GM23338 (cell line): ENCODE data around the gene MYMX. TPM values are rescaled to one million over a fixed set of nuclear protein-coding genes. Genes with fewer than 3 reads are reported as not detected.

ENCODE experiments used
- ATAC-seq: fragments of 200-7000 bp; cut with Tn5 transposase; 3 replicates; pipeline ENCODE4 v1.9.1; 2020
- DNase-seq: peaks from one replicate; pipeline ENCODE4 v3.0.0-alpha.2; 2015; ENCODE audit warnings: low spot score
- H2AFZ ChIP-seq: fragments of 200-600 bp; sonication (generic); 2 replicates; pipeline ENCODE4 v1.8.0; 2016; ENCODE audit warnings: antibody characterized with exemption, mild to moderate bottlenecking, moderate library complexity
- H3F3A ChIP-seq: fragments of 200-600 bp; sonication (generic); replicated peaks from 2 replicates; pipeline ENCODE4 v1.8.0; 2017; ENCODE audit warnings: antibody characterized with exemption, mixed run types, low read depth
- H3K27ac ChIP-seq: fragments of 200-600 bp; sonication (generic); 2 replicates; pipeline ENCODE4 v1.6.1; 2016; ENCODE audit warnings: low read depth
- H3K27me3 ChIP-seq: fragments of 200-600 bp; sonication (generic); 2 replicates; pipeline ENCODE4 v1.8.0; 2016; ENCODE audit warnings: mild to moderate bottlenecking, mixed run types, moderate library complexity; ENCODE audit not compliant: insufficient read depth
- H3K36me3 ChIP-seq: fragments of 200-600 bp; sonication (generic); 2 replicates; pipeline ENCODE4 v1.8.0; 2016; ENCODE audit warnings: mild to moderate bottlenecking; ENCODE audit not compliant: insufficient read depth
- H3K4me1 ChIP-seq: fragments of 200-600 bp; sonication (generic); 2 replicates; pipeline ENCODE4 v1.8.0; 2016; ENCODE audit warnings: mild to moderate bottlenecking, moderate library complexity; ENCODE audit not compliant: insufficient read depth
- H3K4me2 ChIP-seq: fragments of 200-600 bp; sonication (generic); 2 replicates; pipeline ENCODE4 v1.7.1; 2017; ENCODE audit warnings: mixed run types
- H3K4me3 ChIP-seq: fragments of 200-600 bp; sonication (generic); 2 replicates; pipeline ENCODE4 v1.6.1; 2016; ENCODE audit warnings: mixed run types
- H3K79me2 ChIP-seq: fragments of 200-600 bp; sonication (generic); replicated peaks from 2 replicates; pipeline ENCODE4 v1.8.0; 2017; ENCODE audit warnings: mild to moderate bottlenecking; ENCODE audit not compliant: insufficient read depth
- H3K9me2 ChIP-seq: fragments of 200-600 bp; sonication (generic); 2 replicates; pipeline ENCODE4 v1.8.0; 2017; ENCODE audit not compliant: insufficient read depth
- H4K20me1 ChIP-seq: fragments of 200-600 bp; sonication (generic); replicated peaks from 2 replicates; pipeline ENCODE4 v1.8.0; 2017; ENCODE audit warnings: mild to moderate bottlenecking; ENCODE audit not compliant: insufficient read depth
- H3K27ac Mint-ChIP-seq: 2 replicates; pipeline ENCODE4 v1.8.0; 2020; ENCODE audit warnings: inconsistent platforms, mild to moderate bottlenecking, moderate library complexity, mixed read lengths
- H3K27me3 Mint-ChIP-seq: 3 replicates; pipeline ENCODE4 v1.8.0; 2022; ENCODE audit warnings: low read depth, mild to moderate bottlenecking, moderate library complexity, mixed read lengths, inconsistent platforms; ENCODE audit not compliant: insufficient read depth, poor library complexity
- H3K36me3 Mint-ChIP-seq: 3 replicates; pipeline ENCODE4 v1.8.0; 2021; ENCODE audit warnings: low read depth, mild to moderate bottlenecking, inconsistent platforms, moderate library complexity, mixed read lengths
- H3K4me1 Mint-ChIP-seq: 3 replicates; pipeline ENCODE4 v1.8.0; 2020; ENCODE audit warnings: mild to moderate bottlenecking, inconsistent platforms, mixed read lengths
- H3K4me3 Mint-ChIP-seq: 3 replicates; pipeline ENCODE4 v1.8.0; 2021; ENCODE audit warnings: moderate library complexity, mild to moderate bottlenecking, inconsistent platforms, mixed read lengths
- H3K9me3 Mint-ChIP-seq: 3 replicates; pipeline ENCODE4 v1.8.0; 2020; ENCODE audit warnings: moderate library complexity, mild to moderate bottlenecking, inconsistent platforms, mixed read lengths
- CREB1 ChIP-seq: fragments of 250-450 bp; sonication (Bioruptor Pico); IDR thresholded peaks from 2 replicates; pipeline ENCODE4 v1.5.0; 2020; ENCODE audit warnings: low read depth, mild to moderate bottlenecking, moderate library complexity
- EZH2 ChIP-seq: fragments of 200-600 bp; sonication (generic); IDR thresholded peaks from one replicate; pipeline ENCODE4 v1.8.0; 2017; ENCODE audit warnings: antibody characterized with exemption, mild to moderate bottlenecking, low read depth; ENCODE audit not compliant: unreplicated experiment
- EZH2phosphoT487 ChIP-seq: fragments of 200-600 bp; sonication (generic); IDR thresholded peaks from one replicate; pipeline ENCODE4 v1.8.1; 2018; ENCODE audit warnings: antibody characterized with exemption; ENCODE audit not compliant: unreplicated experiment
- JUNB ChIP-seq: IDR thresholded peaks from one replicate; pipeline ENCODE4 v1.6.1; 2016; ENCODE audit warnings: antibody characterized with exemption; ENCODE audit not compliant: unreplicated experiment
- POLR2AphosphoS5 ChIP-seq: IDR thresholded peaks from 2 replicates; pipeline ENCODE4 v1.6.1; 2016; ENCODE audit warnings: antibody characterized with exemption, low read depth
- STAT1 ChIP-seq: IDR thresholded peaks from one replicate; pipeline ENCODE4 v1.6.1; 2016; ENCODE audit warnings: antibody characterized with exemption; ENCODE audit not compliant: unreplicated experiment
- ZNF114 ChIP-seq: fragments of 250-450 bp; sonication (Bioruptor Pico); IDR thresholded peaks from 2 replicates; pipeline ENCODE4 v1.5.0; 2020; ENCODE audit warnings: mild to moderate bottlenecking, moderate library complexity
- ZNF462 ChIP-seq: fragments of 250-450 bp; sonication (Bioruptor Pico); IDR thresholded peaks from 2 replicates; pipeline ENCODE4 v1.5.0; 2020; ENCODE audit warnings: mild to moderate bottlenecking, moderate library complexity
- polyA plus RNA-seq: library from polyadenylated mRNA; unstranded; fragments of >200 nt; fragmentation: Nextera tagmentation; extraction: Ambion mirVana; gene quantifications from 2 replicates; pipeline ENCODE4 v1.2.1, GENCODE V29; 2016
- total RNA-seq: library from RNA; depleted of rRNA; stranded (reverse); fragments of >200 nt; shearing (Covaris generic); gene quantifications from 2 replicates; pipeline ENCODE4 v1.2.3, GENCODE V29; 2014
- TF ChIP-seq, protein P1 (sequence below), 2 experiments: fragments of 200-600 bp in 1 of 2; sonication (generic) in 1 of 2; conservative IDR thresholded peaks; 2 replicates each; pipeline versions ENCODE4 v1.5.1 to v1.6.1; 2016 to 2017; ENCODE audit warnings: antibody characterized with exemption in 2 of 2, low read depth in 2 of 2, mild to moderate bottlenecking in 2 of 2, moderate library complexity in 1 of 2
- TF ChIP-seq, protein P2 (sequence below): IDR thresholded peaks from 2 replicates; pipeline ENCODE4 v1.6.1; 2016; ENCODE audit warnings: antibody characterized with exemption

Gene MYMX
- total and polyA plus RNA-seq, 2 experiments from 2014 or later = 2.8 to 7.1 TPM

- no peak overlapping the region for H3K4me3 ChIP-seq
- Mint-ChIP-seq H3K27ac (no peak overlapping the region), H3K9me3 (no peaks in the 10 kb centered on the region), H3K36me3 (no peaks in the 10 kb centered on the region), H3K4me1 (peaks cover 28% of the 10 kb centered on the region), H3K27me3 (peaks cover 23% of the 10 kb centered on the region), H3K4me3 (no peak overlapping the region)
- H3K36me3 ChIP-seq = no peaks in the 10 kb centered on the region
- no peaks in the 10 kb centered on the region for H4K20me1 ChIP-seq
- H3F3A ChIP-seq = 0 out of 2 replicates have a peak, but pooled peaks cover 2% of the 10 kb centered on the region
- no peaks in the 10 kb centered on the region for H3K79me2 ChIP-seq
- H3K4me1 ChIP-seq = peaks cover 12% of the 10 kb centered on the region
- H3K27ac ChIP-seq = no peak overlapping the region
- no peak for DNase-seq
- peak overlapping the region; percentile 99 for H2AFZ ChIP-seq
- H3K9me2 ChIP-seq = no peaks in the 10 kb centered on the region
- peak overlapping the region; percentile 38; the same call in 1 of the 2 replicates for H3K4me2 ChIP-seq
- H3K27me3 ChIP-seq = no peaks in the 10 kb centered on the region
- no peak for ATAC-seq
- TF ChIP-seq STAT1 (no peak), JUNB (no peak), ZNF114 (CRISPR knock-in tag) (no peak), EZH2phosphoT487 (no peak), CREB1 (CRISPR knock-in tag) (no peak), ZNF462 (CRISPR knock-in tag) (no peak)
Observed at GRCh38 chr6:44186635-44187025, 30.1 kb upstream of the MYMX start.

DNA sequence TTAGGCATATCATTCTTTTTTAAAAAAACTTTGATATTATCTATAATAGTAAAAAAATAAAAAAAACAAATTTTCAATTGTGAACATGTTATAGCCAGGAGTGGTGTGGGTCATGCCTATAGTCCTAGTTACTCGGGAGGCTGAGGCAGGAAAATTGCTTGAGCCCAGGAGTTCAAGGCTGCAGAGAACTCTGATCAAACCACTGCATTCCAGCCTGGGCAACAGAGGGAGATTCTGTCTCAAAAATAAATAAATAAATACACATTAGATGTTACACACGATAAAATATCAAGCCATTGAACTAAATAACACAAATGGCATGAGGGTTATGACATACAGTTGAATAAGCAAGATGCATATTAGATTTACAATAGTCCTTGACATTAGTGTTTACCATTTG, 27.9 kb upstream of the MYMX start:
- DNase-seq = no peak
- peaks cover 19% of the 10 kb centered on the region for H3K4me1 ChIP-seq
- no peaks in the 10 kb centered on the region for H3K36me3 ChIP-seq
- H3K36me3 Mint-ChIP-seq = no peaks in the 10 kb centered on the region
- no peak overlapping the region for H3K27ac ChIP-seq
- H4K20me1 ChIP-seq = no peaks in the 10 kb centered on the region
- ATAC-seq = no peak
- H3K4me3 Mint-ChIP-seq = no peak overlapping the region
- no peak overlapping the region for H2AFZ ChIP-seq
- no peak overlapping the region for H3K27ac Mint-ChIP-seq
- no peak overlapping the region for H3K4me2 ChIP-seq
- no peaks in the 10 kb centered on the region for H3K27me3 ChIP-seq
- H3K9me2 ChIP-seq = no peaks in the 10 kb centered on the region
- peaks cover 22% of the 10 kb centered on the region for H3K27me3 Mint-ChIP-seq
- 0 out of 2 replicates have a peak, but pooled peaks cover 2% of the 10 kb centered on the region for H3F3A ChIP-seq
- H3K9me3 Mint-ChIP-seq = no peaks in the 10 kb centered on the region
- peaks cover 29% of the 10 kb centered on the region for H3K4me1 Mint-ChIP-seq
- no peak overlapping the region for H3K4me3 ChIP-seq
- no peaks in the 10 kb centered on the region for H3K79me2 ChIP-seq
- no peak for TF ChIP-seq JUNB
- TF ChIP-seq EZH2phosphoT487 = no peak
- TF ChIP-seq, protein P1, sequence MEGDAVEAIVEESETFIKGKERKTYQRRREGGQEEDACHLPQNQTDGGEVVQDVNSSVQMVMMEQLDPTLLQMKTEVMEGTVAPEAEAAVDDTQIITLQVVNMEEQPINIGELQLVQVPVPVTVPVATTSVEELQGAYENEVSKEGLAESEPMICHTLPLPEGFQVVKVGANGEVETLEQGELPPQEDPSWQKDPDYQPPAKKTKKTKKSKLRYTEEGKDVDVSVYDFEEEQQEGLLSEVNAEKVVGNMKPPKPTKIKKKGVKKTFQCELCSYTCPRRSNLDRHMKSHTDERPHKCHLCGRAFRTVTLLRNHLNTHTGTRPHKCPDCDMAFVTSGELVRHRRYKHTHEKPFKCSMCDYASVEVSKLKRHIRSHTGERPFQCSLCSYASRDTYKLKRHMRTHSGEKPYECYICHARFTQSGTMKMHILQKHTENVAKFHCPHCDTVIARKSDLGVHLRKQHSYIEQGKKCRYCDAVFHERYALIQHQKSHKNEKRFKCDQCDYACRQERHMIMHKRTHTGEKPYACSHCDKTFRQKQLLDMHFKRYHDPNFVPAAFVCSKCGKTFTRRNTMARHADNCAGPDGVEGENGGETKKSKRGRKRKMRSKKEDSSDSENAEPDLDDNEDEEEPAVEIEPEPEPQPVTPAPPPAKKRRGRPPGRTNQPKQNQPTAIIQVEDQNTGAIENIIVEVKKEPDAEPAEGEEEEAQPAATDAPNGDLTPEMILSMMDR (conservative IDR thresholded peaks at IDR 0.05; ENCODE audit: low read depth in 2 of 2) = no peak
- TF ChIP-seq EZH2 = no peak
- no peak for TF ChIP-seq POLR2AphosphoS5
- no peak for TF ChIP-seq STAT1
- no peak for TF ChIP-seq ZNF114 (CRISPR knock-in tag)
- TF ChIP-seq, protein P2, sequence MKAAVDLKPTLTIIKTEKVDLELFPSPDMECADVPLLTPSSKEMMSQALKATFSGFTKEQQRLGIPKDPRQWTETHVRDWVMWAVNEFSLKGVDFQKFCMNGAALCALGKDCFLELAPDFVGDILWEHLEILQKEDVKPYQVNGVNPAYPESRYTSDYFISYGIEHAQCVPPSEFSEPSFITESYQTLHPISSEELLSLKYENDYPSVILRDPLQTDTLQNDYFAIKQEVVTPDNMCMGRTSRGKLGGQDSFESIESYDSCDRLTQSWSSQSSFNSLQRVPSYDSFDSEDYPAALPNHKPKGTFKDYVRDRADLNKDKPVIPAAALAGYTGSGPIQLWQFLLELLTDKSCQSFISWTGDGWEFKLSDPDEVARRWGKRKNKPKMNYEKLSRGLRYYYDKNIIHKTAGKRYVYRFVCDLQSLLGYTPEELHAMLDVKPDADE = no peak
- no peak for TF ChIP-seq CREB1 (CRISPR knock-in tag)
